H9 (cell line): ENCODE data around the gene SGIP1. TPM values are rescaled to one million over a fixed set of nuclear protein-coding genes. Genes with fewer than 3 reads are reported as not detected.
A peak's percentile ranks its signal among the peaks of the same experiment; 100 is the strongest.

Experiments
- DNase-seq: peaks from one replicate; pipeline ENCODE4 v3.0.0-alpha.2; 2017
- H2AFZ ChIP-seq: one replicate; pipeline ENCODE4 v1.6.1; 2013; ENCODE audit warnings: mild to moderate bottlenecking, low read length, control low read depth, moderate library complexity
- H2AK5ac ChIP-seq: 2 replicates; pipeline ENCODE4 v1.6.1; 2013; ENCODE audit warnings: low read length, control low read depth, mixed read lengths; ENCODE audit not compliant: insufficient read length
- H2BK120ac ChIP-seq: one replicate; pipeline ENCODE4 v1.6.1; 2013; ENCODE audit warnings: low read depth, mild to moderate bottlenecking, low read length, control low read depth, inconsistent platforms; ENCODE audit not compliant: poor library complexity, severe bottlenecking
- H2BK12ac ChIP-seq: 2 replicates; pipeline ENCODE4 v1.6.1; 2013; ENCODE audit warnings: low read length, control low read depth, mixed read lengths, low read depth; ENCODE audit not compliant: insufficient read length
- H2BK15ac ChIP-seq: 2 replicates; pipeline ENCODE4 v1.6.1; 2013; ENCODE audit warnings: low read depth, low read length, control low read depth
- H2BK20ac ChIP-seq: one replicate; pipeline ENCODE4 v1.6.1; 2013; ENCODE audit warnings: low read depth, mild to moderate bottlenecking, low read length, control low read depth, inconsistent platforms; ENCODE audit not compliant: poor library complexity, severe bottlenecking
- H2BK5ac ChIP-seq: 2 replicates; pipeline ENCODE4 v1.6.1; 2013; ENCODE audit warnings: low read length, control low read depth, mixed read lengths; ENCODE audit not compliant: insufficient read length
- H3K14ac ChIP-seq: 2 replicates; pipeline ENCODE4 v1.6.1; 2013; ENCODE audit warnings: low read length, control low read depth; ENCODE audit not compliant: insufficient read depth
- H3K18ac ChIP-seq: 2 replicates; pipeline ENCODE4 v1.6.1; 2013; ENCODE audit warnings: low read depth, mild to moderate bottlenecking, mixed read lengths, low read length, control low read depth; ENCODE audit not compliant: insufficient read length
- H3K23ac ChIP-seq: 2 replicates; pipeline ENCODE4 v1.6.1; 2013; ENCODE audit warnings: low read length, control low read depth, mixed read lengths, low read depth; ENCODE audit not compliant: insufficient read length
- H3K23me2 ChIP-seq: 2 replicates; pipeline ENCODE4 v1.6.1; 2013; ENCODE audit warnings: low read depth, mild to moderate bottlenecking, mixed read lengths, low read length, control low read depth; ENCODE audit not compliant: insufficient read length, poor library complexity, severe bottlenecking
- H3K27ac ChIP-seq: 2 replicates; pipeline ENCODE4 v1.5.1; 2013; ENCODE audit warnings: low read length, control low read depth, mixed read lengths, low read depth; ENCODE audit not compliant: insufficient read length
- H3K27me3 ChIP-seq: 2 replicates; pipeline ENCODE4 v1.6.1; 2013; ENCODE audit warnings: low read length, control low read depth, inconsistent platforms; ENCODE audit not compliant: insufficient read depth
- H3K4ac ChIP-seq: 2 replicates; pipeline ENCODE4 v1.6.1; 2013; ENCODE audit warnings: low read depth, mild to moderate bottlenecking, control low read depth, inconsistent platforms, low read length, moderate library complexity
- H3K4me1 ChIP-seq: 2 replicates; pipeline ENCODE4 v1.6.1; 2013; ENCODE audit warnings: low read length, control low read depth, inconsistent platforms; ENCODE audit not compliant: insufficient read depth
- H3K4me2 ChIP-seq: 2 replicates; pipeline ENCODE4 v1.6.1; 2013; ENCODE audit warnings: low read length, control low read depth, mixed read lengths; ENCODE audit not compliant: insufficient read length, insufficient read depth
- H3K56ac ChIP-seq: 2 replicates; pipeline ENCODE4 v1.6.1; 2013; ENCODE audit warnings: low read depth, mild to moderate bottlenecking, mixed read lengths, low read length, control low read depth; ENCODE audit not compliant: insufficient read length
- H3K79me1 ChIP-seq: 2 replicates; pipeline ENCODE4 v1.6.1; 2013; ENCODE audit warnings: low read depth, mild to moderate bottlenecking, moderate library complexity, low read length, control low read depth, inconsistent platforms; ENCODE audit not compliant: insufficient read depth, poor library complexity, severe bottlenecking
- H3K79me2 ChIP-seq: 2 replicates; pipeline ENCODE4 v1.6.1; 2013; ENCODE audit warnings: low read length, control low read depth, inconsistent platforms; ENCODE audit not compliant: insufficient read depth
- H3K9ac ChIP-seq: 2 replicates; pipeline ENCODE4 v1.6.1; 2013; ENCODE audit warnings: low read length, control low read depth, mixed read lengths; ENCODE audit not compliant: insufficient read length; ENCODE audit errors: extremely low read depth
- H3K9me3 ChIP-seq: one replicate; pipeline ENCODE4 v1.6.1; 2013; ENCODE audit warnings: low read depth, low read length, inconsistent platforms; ENCODE audit not compliant: control insufficient read depth
- H3T11ph ChIP-seq: one replicate; pipeline ENCODE4 v1.6.1; 2013; ENCODE audit warnings: mild to moderate bottlenecking, low read length, control low read depth, inconsistent platforms
- H4K20me1 ChIP-seq: one replicate; pipeline ENCODE4 v1.6.1; 2013; ENCODE audit not compliant: control insufficient read depth, insufficient read length, insufficient read depth
- H4K5ac ChIP-seq: 2 replicates; pipeline ENCODE4 v1.6.1; 2013; ENCODE audit warnings: low read depth, mild to moderate bottlenecking, mixed read lengths, low read length, control low read depth; ENCODE audit not compliant: insufficient read length
- H4K8ac ChIP-seq: replicated peaks from 2 replicates; pipeline ENCODE4 v1.6.1; 2013; ENCODE audit warnings: low read length, control low read depth, mixed read lengths, low read depth; ENCODE audit not compliant: insufficient read length
- H4K91ac ChIP-seq: 2 replicates; pipeline ENCODE4 v1.6.1; 2013; ENCODE audit warnings: low read depth, mild to moderate bottlenecking, moderate library complexity, mixed read lengths, low read length, control low read depth; ENCODE audit not compliant: insufficient read length
- H3K27ac Mint-ChIP-seq, 3 experiments: 2 replicates in 2 of 3; 3 replicates in 1 of 3; pipeline ENCODE4 v1.8.0; 2020 to 2021; ENCODE audit warnings: mixed read lengths in 3 of 3, mild to moderate bottlenecking in 1 of 3, moderate library complexity in 1 of 3
- H3K27me3 Mint-ChIP-seq: 2 replicates; pipeline ENCODE4 v1.8.0; 2021; ENCODE audit warnings: low read depth, mild to moderate bottlenecking, moderate library complexity, mixed read lengths
- H3K36me3 Mint-ChIP-seq, 3 experiments: 2 replicates in 2 of 3; 3 replicates in 1 of 3; pipeline ENCODE4 v1.8.0; 2020 to 2021; ENCODE audit warnings: low read depth in 3 of 3, mixed read lengths in 3 of 3; ENCODE audit not compliant: insufficient read depth in 1 of 3
- H3K4me1 Mint-ChIP-seq, 2 experiments: 2 replicates each; pipeline ENCODE4 v1.8.0; 2020; ENCODE audit warnings: mixed read lengths in 2 of 2
- H3K4me3 Mint-ChIP-seq, 2 experiments: 2 replicates in 1 of 2; 3 replicates in 1 of 2; pipeline ENCODE4 v1.8.0; 2020 to 2021; ENCODE audit warnings: mild to moderate bottlenecking in 2 of 2, mixed read lengths in 2 of 2, moderate library complexity in 1 of 2
- H3K9me3 Mint-ChIP-seq, 2 experiments: 2 replicates in 1 of 2; 3 replicates in 1 of 2; pipeline ENCODE4 v1.8.0; 2020; ENCODE audit warnings: mild to moderate bottlenecking in 2 of 2, mixed read lengths in 2 of 2, moderate library complexity in 1 of 2
- WGBS: extraction: QIAGEN DNeasy Blood & Tissue Kit; methylation state at CpG from one replicate; pipeline ENCODE4 v1.1.7; 2013; ENCODE audit warnings: missing lambda C conversion rate, low lambda C conversion rate, mixed read lengths; ENCODE audit not compliant: insufficient read length; ENCODE audit errors: extremely low coverage; 5-methylcytosine and 5-hydroxymethylcytosine counted together
- total RNA-seq: library from RNA; stranded (reverse); gene quantifications from 2 replicates; pipeline ENCODE4 v1.2.1, GENCODE V29; 2021
- TF ChIP-seq, protein P1 (sequence below): fragments of 200-600 bp; sonication (generic); conservative IDR thresholded peaks from 3 replicates; pipeline ENCODE4 v1.8.0; 2021; ENCODE audit warnings: antibody characterized with exemption, mild to moderate bottlenecking

SGIP1 gene
- total RNA-seq, 1 experiment from 2014 or later: 1.5 TPM

DNA sequence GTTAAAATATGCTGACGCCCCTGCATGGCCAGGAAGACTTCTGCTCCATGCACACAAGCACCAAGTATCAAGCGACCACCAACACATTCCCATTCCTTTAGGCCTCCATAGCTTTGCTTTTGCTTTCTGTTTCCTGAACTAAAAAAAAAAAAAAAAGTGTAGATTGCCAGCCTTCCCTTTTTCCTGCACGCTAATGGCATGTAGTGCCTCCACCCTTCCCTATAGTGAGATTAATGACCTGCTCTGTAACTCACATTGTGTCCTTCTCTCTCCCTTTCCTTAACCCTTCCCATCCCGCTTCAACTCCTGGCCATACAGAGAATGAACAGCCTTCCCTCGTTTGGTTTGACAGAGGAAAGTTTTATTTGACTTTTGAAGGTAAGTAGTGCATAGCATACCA, 161.2 kb downstream of the SGIP1 start:
- Histone ChIP-seq H3T11ph (no peak overlapping the region), H3K9me3 (no peaks in the 10 kb centered on the region), H3K4me1 (no peaks in the 10 kb centered on the region; the same call in 1 of the 2 replicates), H4K5ac (no peak overlapping the region), H3K27ac (no peak overlapping the region), H2BK120ac (no peak overlapping the region), H2BK12ac (no peak overlapping the region), H4K8ac (no peak overlapping the region), H3K4me2 (no peak overlapping the region), H3K18ac (no peak overlapping the region), H2AK5ac (no peak overlapping the region), H3K23me2 (no peaks in the 10 kb centered on the region), H2BK20ac (no peak overlapping the region), H3K56ac (no peak overlapping the region), H3K23ac (no peak overlapping the region), H2AFZ (no peak overlapping the region), H4K91ac (no peak overlapping the region), H2BK15ac (no peak overlapping the region), H3K79me2 (no peaks in the 10 kb centered on the region), H3K79me1 (no peaks in the 10 kb centered on the region), H3K4ac (no peak overlapping the region), H3K14ac (no peak overlapping the region), H4K20me1 (no peaks in the 10 kb centered on the region), H3K9ac (no peak overlapping the region), H3K27me3 (no peaks in the 10 kb centered on the region), H2BK5ac (no peak overlapping the region)
- H3K9me3 Mint-ChIP-seq: no peaks in the 10 kb centered on the region; a peak in 1 of 5 replicates
- TF ChIP-seq, protein P1, sequence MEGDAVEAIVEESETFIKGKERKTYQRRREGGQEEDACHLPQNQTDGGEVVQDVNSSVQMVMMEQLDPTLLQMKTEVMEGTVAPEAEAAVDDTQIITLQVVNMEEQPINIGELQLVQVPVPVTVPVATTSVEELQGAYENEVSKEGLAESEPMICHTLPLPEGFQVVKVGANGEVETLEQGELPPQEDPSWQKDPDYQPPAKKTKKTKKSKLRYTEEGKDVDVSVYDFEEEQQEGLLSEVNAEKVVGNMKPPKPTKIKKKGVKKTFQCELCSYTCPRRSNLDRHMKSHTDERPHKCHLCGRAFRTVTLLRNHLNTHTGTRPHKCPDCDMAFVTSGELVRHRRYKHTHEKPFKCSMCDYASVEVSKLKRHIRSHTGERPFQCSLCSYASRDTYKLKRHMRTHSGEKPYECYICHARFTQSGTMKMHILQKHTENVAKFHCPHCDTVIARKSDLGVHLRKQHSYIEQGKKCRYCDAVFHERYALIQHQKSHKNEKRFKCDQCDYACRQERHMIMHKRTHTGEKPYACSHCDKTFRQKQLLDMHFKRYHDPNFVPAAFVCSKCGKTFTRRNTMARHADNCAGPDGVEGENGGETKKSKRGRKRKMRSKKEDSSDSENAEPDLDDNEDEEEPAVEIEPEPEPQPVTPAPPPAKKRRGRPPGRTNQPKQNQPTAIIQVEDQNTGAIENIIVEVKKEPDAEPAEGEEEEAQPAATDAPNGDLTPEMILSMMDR: no peak
- WGBS: no CpG with 5 or more reads among the region's 5 CpGs
- H3K4me1 Mint-ChIP-seq: peaks cover 16 to 24% of the 10 kb centered on the region in 2 experiments
- DNase-seq: no peak
- H3K36me3 Mint-ChIP-seq: no peaks in the 10 kb centered on the region
- no peak overlapping the region for H3K4me3 Mint-ChIP-seq
- H3K27me3 Mint-ChIP-seq: no peaks in the 10 kb centered on the region
- peak overlapping the region in 1 of 3 experiments; percentile 4; a peak in 1 of 7 replicates for H3K27ac Mint-ChIP-seq
